Measurements from ENCODE around the gene ZNF582.
"Not testable (repeated sequence)": the region's sequence is repeated elsewhere in the genome, so short reads cannot be mapped to it uniquely, and the experiment has no call there.

ZNF582 gene

GRCh38 chr19:56350416-56351045 is 42.8 kb downstream of the ZNF582 start:
- peak; percentile 56 to 64 for DNase-seq

- peak; percentile 20 to 40 for DNase-seq
Measured at GRCh38 chr19:56348289-56348877, 45.0 kb downstream of the ZNF582 start.

- no peak for DNase-seq
Measured at GRCh38 chr19:56347163-56347778, 46.1 kb downstream of the ZNF582 start.

GRCh38 chr19:56341948-56342347 is 51.4 kb downstream of the ZNF582 start:
- no peak for DNase-seq

- not testable (repeated sequence) for DNase-seq
Measured at GRCh38 chr19:56339031-56339430, 54.3 kb downstream of the ZNF582 start.

- not testable (repeated sequence) for DNase-seq
Measured at GRCh38 chr19:56337077-56337476, 56.3 kb downstream of the ZNF582 start.

GRCh38 chr19:56335371-56335770 is 58.0 kb downstream of the ZNF582 start:
- not testable (repeated sequence) for DNase-seq

GRCh38 chr19:56333506-56333905 is 59.8 kb downstream of the ZNF582 start:
- DNase-seq, result peak; percentile 50 to 61

Measured in AML-193 (cell line).